CD4-positive, alpha-beta T cell treated with Interleukin-12 subunit alpha and Interleukin-12 subunit beta, for 1 hour (primary cell): ENCODE results near the gene CMIP.

Experiments used
- DNase-seq: peaks from one replicate; pipeline ENCODE4 v3.0.0-alpha.2; 2020

CMIP gene

DNA sequence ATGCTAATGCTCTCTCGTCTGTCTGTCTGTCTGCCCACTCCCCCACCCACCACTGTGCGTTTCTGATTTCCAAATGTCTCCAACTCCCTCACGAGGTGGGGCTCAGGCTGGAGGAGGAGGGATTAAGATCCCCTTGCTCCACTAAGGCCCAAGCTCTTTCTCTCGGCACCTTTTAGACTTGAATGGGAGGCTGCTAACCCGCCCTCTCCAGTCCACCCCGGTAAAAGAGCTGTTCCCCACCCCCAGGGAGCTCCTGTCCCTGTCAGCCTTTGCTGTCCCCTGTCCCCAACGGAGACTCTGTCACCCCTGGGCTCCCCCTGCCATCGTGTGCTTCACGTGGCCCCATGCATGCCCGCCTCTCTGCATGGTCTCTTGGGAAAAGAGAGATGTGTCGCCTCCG, 266.0 kb downstream of the CMIP start:
- DNase-seq: no peak

DNA sequence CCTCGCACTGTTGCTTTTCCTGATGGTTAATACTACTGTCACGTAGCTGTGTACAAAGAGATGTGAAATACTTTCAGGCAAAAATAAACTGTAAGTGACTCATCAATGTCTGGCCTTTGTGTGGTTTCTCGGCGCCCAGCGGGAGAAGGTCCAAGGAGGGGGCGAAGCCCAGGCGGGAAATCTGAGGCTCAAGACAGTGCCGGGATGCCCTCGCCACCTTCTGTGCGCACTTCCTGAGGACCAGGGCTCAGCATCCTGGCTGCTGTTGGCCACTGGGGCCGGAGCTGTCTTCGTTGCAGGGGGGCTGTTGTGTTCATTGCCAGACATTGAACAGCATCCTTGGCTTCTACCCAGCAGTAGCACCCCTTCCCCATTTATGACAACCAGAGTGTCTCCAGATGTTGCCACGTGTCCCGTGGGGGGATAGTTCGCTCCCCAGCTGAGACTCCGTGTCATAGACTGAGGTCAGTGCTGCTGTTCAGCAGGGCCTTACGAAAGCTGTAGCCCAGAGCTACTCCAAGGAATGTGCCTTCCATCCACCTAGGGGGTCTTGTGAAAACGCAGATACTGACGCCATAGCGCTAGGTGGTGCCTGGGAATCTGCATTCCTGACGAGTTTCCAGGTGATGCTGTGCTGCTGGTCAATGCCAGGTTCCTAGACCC, 267.2 kb downstream of the CMIP start:
- DNase-seq: no peak

DNA sequence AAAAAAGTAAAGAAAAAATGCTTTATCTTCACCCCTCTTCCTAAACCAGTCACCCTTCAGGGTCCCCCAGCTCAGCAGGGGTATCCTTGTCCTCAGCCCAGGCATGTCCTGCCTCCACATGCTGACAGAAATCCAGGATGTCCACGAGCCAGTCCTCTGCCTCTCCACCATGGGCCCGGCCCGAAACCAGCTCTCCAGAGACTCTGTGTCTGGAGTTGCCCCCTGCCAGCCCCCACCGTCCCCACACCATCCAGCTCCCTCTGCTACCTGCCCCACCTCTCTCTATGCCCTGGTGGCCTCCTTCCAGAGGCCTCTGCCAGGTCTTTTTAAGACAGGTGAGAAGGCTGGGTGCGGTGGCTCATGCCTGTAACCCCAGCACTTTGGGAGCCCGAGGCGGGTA, 268.1 kb downstream of the CMIP start:
- no peak for DNase-seq

DNA sequence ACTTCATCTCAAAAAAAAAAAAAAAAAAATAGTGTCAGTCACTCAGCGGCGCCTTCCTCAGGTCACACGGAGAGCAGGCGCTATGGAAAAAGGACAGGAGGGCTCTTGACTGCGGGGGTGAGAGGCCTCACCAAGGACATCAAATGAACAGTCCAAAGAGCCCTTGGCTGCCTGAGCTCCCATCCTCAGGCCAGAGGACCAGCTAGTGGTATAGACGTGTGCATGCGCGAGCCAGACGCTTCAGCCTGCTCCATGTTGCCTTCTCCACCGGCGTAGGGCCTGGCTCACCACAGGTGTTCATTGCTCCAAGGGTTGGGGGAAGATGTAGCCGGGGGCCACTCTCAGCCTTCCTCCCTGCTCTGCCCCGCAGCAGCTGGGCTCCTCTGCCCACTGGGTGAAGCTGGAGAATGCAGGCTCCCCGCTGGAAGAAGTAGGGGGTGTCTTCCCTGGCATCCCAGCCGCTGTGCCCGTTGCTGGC, 268.7 kb downstream of the CMIP start:
- no peak for DNase-seq

DNA sequence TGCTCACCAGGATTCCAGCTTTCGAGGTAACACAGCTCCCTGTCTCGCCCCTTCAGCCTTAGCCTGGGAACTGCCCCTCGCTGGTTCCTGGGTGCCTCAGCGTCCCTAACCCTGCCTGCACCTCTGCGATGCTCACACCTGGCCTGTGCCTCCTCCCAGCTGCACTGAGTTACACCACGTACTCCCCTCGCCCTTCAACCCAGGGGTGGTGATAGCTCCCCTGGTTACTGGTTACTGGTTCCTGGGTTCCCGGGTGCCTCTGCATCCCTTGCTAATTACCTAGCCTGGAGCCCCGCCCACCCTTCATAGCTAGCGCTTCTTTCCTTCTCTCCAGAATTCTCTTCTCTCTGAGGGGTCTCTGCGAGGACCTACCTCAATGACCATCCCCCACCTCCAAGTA, 269.2 kb downstream of the CMIP start:
- no peak for DNase-seq

DNA sequence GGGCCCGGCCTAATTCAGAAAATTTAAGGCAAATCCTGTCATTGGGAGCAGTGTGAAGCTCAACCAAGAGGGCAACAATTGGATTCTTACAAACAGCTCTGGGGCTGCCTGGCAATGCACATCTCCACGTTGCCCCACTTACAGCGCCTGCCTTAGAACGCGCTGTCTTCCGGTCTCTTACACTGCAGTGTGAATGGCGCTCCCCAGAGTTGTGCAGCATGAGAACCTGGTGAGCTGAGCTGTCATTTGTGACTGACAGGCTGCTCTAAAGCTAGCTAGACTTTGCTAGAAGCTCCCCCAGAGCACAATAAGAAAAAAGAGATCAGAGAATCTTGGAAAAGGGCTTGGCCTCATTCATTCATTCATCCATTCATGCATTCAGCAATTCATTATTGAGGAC, 270.0 kb downstream of the CMIP start:
- no peak for DNase-seq

DNA sequence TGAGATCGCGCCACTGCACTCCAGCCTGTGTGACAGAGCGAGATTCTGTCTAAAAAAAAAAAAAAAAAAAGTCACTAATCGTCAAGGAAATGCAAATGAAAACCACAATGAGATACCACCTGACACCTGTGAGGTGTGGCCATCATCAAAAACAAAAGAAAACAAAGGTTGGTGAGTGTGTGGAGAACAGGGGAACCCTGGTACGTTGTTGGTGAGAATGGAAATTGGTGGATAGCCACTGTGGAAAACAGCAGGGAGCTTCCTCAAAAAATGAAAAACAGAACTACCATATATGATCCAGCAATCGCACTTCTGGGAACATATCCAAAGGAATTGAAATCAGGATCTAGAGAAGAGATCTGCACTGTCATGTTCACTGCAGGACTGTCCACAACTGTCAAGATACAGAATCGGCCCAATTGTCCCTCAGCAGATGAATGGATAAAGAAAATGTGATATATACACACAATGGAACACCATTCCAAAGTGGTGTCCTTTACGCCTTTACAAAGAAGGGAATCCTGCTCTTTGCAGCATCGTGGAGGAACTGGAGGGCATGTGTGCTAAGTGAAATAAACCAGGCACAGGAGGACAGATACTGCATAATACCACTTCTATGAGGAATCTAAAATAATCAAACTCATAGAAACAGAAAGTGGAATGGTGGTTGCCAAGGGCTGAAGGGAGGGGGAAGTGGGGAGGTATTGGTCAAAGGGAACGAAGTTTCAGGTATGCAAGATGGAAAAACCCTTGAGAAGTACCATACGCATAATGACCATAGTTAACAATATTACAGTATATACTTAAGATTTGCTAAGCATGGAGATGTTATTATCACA, 271.0 kb downstream of the CMIP start:
- peak; percentile 70 for DNase-seq

DNA sequence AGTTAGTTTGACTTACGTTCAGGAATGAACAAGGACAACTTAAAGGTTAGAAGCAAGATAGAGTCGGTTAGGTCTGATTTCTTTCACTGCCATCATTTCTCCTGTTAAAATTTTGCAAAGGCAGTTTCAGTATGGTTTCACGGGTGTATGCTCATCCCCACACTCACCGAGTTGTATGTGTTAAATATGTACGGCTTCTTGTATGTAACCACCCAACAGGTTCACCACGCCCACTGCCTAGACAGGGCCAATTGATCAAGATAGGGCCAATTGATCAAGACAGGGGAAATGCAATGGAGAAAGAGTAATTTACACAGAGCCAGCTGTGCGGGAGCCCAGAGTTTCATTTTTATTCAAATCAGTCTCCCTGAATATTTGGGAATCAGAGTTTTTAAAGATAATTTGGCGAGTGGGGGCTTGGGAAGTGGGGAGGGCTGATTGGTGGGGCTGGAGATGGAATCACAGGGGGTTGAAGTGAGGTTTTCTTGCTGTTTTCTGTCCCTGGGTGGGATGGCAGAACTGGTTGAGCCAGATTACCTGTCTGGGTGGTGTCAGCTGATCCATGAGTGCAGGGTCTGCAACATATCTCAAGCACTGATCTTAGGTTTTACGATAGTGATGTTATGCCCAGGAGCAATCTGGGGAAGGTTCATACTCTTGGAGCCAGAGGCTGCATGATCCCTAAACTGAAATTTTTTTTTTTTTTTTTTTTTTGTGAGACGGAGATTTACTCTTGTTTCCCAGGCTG, 272.0 kb downstream of the CMIP start:
- DNase-seq: peak; percentile 52

DNA sequence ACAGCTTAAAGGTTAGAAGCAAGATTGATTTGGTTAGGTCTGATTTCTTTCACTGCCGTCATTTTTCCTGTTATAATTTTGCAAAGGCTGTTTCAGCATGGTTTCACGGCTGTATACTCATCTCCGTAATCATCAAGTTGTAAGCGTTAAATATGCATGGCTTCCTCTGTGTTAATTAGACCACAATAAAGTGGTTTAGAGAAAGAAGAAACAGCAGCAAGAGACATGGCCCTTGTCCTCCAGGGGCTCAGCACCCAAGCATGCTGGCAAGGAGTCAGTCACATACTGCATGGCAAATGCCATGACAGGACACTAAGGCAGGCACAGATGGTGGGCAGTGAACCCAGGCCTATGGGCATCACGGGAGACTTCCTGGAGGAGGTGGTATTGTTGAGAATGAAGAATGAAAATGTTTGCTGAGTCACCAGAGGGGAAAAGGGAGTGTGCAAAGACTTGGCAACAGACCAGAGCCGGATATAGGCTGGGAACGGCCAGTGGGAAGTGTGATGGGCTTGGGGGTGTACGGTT, 273.1 kb downstream of the CMIP start:
- DNase-seq: peak; percentile 31

DNA sequence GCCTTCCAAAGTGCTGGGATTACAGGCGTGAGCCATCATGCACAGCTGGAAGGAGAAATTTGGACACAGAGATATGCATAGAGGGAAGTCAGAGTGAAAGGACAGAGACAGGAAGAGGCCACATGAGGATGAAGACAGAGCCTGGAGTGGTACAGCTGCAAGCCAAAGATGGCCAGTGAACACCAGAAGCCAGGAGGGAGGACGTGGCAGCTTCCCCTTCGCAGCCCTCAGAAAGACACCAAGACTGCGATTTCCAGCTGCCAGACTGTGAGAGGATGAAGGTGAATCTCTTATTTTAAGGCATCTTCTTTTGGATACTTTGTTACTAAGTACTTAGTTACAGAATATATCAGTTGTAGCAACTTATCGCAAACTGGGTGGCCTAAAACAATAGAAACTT, 274.0 kb downstream of the CMIP start:
- DNase-seq: no peak

DNA sequence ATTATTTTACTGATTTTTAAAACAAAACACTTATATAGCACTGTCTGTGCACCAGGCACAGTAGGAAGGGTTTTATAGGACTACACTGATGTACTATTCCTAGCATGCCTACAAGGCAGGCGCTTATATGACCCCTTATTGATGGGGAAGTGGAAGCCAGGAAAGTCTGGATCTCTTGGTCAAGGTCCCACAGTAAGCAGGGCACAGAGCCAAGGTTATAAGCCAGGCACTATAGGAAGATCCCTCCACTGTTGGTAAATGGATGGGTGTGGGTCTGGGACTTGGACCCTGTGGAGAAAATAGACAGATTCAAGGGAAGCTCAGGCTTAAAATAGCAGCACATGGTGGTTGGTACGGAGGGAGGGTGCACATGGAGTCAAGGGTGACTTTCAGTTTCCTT, 275.4 kb downstream of the CMIP start:
- DNase-seq: no peak

DNA sequence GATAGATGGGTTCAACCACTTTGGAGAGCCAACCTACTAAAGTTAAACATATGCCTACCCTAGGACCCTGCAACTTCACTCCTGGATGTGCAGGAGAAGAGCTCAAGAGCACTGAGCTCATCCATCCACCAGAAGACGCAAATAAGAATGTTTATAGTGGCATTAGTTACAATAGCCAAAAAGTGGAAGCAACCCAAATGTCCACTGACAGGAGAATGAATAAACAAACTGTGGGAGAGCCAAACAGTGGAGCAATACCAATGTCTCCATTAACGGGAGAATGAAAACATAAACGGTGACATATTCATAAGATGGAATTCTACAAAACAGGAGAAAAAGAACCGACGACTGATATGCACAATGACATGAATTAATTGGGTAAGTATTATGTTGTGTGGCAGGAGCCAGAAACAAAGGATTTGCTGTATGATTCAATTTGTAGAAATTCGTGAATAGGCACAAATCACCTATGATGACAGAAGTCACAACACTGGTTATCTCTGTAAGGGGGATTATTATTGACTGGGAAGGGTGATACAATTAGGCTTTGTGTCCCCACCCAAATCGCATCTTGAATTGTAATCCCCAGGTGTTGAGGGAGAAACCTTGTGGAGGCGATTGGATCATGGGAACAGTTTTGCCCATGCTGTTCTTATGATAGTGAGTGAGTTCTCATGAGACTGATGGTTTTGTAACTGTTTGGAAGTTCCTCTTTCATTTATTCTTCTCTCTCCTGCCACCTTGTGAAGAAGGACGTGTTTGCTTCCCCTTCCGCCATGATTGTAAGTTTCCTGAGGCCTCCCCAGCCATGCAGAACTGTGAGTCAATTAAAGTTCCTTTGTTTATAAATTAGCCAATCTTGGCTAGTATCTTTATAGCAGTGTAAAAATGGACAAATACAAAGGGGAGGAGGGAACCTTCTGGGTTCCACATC, 276.6 kb downstream of the CMIP start:
- no peak for DNase-seq

DNA sequence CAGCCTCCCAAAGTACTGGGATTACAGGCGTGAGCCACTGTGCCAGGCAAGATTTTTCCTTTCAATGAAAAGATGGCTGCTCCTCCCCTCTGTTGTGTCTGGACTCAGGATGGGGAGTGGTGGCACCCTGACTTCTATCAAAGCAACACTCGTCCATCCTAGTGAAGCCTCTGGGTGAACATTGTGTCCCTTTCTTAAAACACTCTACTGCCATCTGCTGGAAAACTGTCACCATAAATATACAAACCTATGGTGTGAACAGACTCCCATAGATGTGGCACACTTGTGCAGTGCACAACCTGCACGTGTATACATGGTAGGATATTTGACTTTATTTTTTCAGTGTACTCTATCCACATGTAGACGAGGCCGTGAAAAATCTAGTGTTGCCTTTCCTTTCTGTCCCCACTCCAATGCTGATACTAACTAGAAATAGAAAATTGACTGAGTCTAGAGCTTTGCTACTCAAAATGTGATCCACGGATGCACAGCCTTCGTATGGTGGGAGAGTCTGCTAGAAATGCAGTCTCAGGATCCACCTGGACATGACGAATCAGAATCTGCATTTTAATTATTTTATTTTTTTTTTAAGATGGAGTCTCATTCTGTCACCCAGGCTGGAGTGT, 278.6 kb downstream of the CMIP start:
- DNase-seq: peak; percentile 85

DNA sequence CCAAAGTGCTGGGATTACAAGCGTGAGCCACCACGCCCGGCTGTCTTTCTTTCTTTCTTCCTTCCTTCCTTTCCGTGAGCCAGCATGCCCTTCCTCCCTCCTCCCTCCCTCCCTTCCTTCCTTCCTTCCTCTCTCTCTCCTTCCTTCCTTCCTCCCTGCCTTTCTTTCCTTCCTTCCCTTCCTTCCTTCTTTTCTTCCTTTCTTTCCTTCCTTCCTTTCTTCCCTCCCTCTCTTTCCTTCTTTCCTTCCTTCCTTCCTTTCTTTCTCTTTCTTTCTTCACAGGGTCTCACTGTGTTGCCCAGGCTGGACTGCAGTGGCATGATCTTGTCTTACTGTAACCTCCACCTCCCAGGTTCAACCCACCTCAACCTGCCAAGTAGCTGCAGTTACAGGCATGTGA, 283.8 kb downstream of the CMIP start:
- no peak for DNase-seq

DNA sequence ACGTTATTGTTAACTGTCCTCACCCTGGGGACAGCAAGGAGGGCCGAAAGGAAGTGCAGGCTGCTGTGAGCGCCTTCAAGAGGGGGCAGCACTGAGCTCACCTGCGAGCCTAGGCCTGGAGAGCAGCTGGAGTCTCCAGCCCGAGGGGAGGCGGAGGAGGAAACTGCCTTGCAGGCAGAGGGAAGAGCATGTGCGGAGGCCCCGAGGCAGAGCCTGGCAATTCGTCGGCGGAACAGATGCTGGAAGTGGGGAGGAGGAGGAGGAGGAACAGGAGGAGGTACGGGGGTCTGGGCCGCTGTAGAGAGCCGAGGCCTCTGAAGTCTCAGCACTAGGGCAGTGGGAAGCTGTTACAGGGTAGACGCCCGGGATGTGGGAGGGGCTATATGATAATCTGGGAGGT, 284.8 kb downstream of the CMIP start:
- DNase-seq: no peak

DNA sequence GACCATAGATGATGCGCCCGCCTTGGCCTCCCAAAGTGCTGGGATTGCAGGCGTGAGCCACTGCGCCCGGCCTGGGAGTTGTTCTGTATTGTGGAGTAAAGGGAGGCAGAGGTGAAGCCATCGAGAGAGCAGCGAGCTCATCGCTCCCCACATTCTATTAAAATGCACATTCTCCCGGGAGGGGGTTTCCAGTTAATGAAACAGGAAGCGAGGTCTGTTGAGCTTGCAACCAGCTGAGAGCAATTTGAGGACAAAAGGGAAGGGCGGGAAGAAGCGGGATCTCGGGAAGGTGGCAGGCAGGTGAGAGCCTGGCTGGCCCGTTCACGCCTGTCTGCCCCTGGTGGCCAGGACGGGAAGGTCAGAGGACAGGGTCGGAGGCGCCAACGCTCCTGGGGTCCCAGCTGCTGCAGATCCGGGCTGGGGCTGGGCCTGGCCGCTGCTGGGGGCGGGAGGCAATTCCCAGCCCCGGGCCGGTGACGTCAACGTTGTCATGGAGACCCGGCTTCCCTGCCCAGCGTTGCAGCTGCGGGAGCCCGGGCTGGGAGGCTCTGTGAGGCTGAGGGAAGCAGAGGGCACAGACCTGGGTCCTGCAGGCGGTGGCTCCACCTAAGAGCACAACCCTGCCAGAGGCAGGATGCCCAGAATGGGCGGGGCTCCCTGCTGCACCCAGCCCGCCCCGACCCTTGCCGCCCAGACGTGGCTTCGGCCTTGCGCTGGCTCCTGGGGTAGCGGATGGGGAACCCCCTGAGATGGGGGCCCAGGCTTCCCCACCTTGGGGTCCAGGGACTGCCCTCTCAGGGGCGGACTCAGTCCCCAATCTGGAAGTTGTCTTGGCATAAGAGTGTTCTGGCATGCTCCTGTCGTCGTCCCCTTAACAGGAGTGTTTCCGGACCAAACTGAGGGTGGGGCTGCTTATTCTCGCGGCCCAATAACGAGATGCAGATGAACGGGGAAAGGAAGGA, 285.8 kb downstream of the CMIP start:
- DNase-seq: peak; percentile 67

DNA sequence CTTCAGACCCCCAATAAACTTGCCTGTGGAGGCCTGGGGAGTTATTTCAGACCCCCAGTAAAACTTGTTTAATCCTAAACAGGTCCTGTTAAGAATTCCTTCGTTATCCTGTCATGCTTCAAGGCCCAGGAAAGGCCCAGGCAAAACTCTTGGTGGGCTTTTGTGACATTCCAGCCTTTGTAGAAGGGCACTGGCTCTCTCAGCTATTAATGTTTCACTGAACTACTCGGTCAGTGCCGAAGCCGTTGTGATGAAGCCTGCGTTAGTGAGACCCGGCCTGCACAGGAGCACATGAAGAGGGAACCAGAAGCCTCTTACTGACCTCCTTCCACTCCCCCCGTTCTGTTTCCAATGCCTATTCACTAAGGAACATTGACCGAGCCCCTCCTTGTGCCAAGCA, 287.0 kb downstream of the CMIP start:
- no peak for DNase-seq

DNA sequence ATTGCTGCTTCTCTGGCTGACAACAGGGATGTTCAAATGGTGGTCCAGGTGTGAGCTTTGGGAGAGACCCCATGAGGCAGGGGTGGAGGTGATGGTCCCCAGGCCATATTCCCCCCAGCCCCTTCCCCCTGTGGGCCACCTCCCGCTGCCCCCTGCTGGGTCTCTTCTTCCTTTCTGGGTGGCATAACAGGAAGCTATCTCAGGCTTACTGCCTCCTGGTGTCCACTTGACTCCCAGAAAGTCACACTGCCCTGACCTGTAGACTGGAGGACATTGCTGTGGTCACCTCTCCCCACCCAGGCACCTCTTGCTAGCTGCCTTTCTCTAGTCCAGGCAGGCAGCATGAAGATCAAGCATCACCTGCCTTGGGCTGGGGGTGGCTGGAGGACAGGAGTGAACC, 288.1 kb downstream of the CMIP start:
- DNase-seq: no peak

DNA sequence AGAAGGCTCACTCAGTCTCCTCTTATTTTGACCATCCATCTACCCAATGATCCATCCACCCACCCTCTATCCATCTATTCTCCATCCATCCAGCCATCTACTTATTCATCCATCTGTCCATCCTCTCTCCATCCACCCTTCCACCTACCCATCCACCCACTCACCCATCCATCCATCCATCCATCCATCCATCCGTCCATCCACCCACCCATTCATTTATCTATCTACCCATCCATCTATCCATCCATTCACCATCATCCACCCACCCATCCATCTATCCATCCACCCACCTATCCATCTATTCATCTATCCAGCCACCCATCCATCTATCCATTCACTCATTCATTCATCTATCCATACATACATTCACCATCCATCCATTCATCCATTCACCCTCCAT, 288.7 kb downstream of the CMIP start:
- no peak for DNase-seq

DNA sequence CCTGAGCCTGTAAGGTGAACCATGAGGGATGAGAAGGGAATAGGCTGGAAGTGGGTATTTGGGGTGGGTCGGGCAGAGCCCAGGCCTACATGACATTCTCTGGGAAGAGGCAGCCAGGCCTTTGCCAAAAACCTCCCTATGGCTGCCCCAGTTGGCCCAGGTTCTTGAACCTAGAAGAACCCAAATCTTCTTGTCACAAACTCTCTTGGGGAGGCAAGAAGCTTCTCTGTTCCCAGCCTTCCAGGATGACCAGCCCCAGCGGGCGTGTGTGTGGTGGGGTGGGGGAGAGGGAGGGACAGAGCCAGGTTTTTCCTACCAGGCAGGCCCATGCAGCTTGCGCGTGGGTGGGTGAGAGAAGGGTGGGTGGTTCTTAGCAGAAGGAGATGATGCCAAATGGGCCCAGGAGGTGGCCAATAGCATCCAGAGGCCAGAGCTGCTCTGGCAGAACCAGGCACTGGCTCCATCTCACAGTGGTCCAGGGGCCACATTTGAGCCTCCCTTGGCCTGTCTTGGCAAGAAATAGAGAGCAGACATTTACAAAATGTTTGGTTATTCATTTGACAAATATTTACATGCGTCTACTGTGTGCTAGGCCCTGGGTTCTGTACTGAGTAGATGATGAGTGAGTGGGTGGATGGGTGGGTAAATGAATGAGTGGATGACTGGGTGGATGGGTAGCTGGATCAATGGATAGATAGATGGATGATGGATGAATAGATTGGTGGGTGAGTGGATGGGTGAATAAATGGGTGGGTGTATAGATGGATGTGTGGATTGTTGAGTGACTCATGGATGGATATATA, 290.2 kb downstream of the CMIP start:
- no peak for DNase-seq
